ENCODE data around the gene MCF2L.

Gene MCF2L

DNA sequence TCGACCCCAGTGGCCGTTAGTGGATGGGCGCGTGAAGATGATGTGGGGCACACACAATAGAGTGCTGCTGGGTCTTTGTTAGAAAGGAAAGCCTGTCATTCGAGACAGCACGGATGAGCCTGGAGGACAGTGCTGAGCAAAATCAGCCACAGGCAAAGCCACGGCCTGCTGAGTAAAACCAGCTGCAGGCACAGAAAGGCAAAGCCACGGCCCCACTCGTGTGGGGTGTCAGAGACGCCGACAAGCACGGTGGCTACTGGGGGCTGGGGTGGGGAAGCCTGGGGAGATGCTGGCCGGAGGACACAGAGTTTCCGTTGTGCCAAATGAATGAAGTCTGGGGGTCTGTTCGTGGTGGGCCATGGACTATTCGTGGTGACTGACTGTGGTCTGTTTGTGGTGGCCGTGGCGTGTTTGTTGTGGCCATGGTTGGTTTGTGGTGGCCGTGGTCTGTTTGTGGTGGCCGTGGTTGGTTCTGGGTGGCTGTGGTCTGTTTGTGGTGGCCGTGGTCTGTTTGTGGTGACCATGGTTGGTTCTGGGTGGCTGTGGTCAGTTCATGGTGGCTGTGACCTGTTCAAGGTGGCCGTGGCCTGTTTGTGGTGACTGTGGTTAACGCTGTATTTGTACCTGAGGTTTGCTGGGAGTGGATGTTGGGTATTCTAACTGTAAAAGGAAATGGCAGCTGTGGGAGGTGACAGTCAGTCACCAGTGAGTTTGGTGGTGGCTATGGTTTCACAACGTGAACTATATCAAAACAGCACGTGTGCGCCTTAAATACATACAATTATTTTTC lies 36.3 kb downstream of the MCF2L start:
- TF ChIP-seq, protein P1, sequence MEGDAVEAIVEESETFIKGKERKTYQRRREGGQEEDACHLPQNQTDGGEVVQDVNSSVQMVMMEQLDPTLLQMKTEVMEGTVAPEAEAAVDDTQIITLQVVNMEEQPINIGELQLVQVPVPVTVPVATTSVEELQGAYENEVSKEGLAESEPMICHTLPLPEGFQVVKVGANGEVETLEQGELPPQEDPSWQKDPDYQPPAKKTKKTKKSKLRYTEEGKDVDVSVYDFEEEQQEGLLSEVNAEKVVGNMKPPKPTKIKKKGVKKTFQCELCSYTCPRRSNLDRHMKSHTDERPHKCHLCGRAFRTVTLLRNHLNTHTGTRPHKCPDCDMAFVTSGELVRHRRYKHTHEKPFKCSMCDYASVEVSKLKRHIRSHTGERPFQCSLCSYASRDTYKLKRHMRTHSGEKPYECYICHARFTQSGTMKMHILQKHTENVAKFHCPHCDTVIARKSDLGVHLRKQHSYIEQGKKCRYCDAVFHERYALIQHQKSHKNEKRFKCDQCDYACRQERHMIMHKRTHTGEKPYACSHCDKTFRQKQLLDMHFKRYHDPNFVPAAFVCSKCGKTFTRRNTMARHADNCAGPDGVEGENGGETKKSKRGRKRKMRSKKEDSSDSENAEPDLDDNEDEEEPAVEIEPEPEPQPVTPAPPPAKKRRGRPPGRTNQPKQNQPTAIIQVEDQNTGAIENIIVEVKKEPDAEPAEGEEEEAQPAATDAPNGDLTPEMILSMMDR (IDR thresholded peaks at IDR 0.05), result no peak

DNA sequence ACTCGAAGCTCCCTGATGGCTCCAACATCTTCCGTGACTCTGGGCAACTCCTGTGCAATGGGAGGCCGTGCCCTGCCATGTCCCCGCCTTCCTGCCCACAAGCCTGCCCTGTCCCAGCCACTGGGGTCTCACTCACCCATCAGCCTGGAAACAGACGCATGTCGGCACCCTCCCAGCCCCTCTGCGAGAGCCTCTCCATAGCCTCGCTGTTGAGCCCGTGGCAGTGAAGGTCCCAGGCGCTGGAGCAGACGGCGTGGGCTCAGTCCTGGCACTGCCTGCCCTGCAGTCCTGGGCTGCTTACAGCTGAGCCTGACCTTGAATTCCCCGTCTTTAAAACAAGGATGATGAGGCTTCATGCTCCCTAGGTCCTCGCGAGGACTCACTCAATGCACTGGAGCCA lies 37.0 kb downstream of the MCF2L start:
- TF ChIP-seq, protein P1 (IDR thresholded peaks at IDR 0.05), result no peak

DNA sequence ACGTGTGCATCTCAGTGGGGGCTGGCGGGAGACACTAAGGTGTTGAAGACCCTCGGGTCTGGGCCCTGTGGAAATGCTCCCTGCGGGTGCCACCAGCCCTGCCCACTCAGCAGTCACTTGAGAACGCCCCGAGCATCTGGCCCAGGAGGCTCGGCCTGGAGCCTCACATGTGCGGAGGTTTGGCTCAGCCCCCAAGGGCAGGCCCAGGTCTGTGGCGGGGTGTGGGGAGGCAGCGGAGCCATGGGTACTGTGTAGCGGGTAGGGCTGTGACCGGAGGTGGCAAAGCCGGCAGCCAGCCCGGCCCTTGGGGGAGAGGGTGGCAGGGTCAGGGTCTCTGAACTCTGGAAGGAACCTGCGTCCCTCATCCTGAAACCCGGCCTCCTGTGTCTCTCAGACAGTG lies 37.6 kb downstream of the MCF2L start:
- TF ChIP-seq, protein P1 (IDR thresholded peaks at IDR 0.05), result no peak

DNA sequence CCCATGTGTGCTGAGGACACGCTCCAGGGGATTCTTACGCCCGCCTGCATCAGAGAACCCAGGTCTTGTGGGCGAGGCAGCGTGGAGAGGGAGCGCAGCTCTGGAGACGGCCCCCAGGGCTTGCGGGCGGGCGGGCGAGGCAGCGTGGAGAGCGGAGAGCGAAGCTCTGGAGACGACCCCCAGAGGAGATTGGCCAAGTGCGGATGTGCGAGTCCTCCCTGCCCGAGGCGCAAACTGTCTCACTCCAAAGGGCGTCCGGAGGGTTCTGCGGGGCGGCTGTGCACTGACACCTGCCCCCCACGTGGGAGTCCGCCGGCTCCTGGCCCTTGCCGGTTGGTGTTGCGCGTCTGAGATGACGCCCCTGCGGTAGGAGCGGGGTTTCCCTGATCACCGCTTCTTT lies 39.8 kb downstream of the MCF2L start:
- TF ChIP-seq, protein P1 (IDR thresholded peaks at IDR 0.05), result no peak

DNA sequence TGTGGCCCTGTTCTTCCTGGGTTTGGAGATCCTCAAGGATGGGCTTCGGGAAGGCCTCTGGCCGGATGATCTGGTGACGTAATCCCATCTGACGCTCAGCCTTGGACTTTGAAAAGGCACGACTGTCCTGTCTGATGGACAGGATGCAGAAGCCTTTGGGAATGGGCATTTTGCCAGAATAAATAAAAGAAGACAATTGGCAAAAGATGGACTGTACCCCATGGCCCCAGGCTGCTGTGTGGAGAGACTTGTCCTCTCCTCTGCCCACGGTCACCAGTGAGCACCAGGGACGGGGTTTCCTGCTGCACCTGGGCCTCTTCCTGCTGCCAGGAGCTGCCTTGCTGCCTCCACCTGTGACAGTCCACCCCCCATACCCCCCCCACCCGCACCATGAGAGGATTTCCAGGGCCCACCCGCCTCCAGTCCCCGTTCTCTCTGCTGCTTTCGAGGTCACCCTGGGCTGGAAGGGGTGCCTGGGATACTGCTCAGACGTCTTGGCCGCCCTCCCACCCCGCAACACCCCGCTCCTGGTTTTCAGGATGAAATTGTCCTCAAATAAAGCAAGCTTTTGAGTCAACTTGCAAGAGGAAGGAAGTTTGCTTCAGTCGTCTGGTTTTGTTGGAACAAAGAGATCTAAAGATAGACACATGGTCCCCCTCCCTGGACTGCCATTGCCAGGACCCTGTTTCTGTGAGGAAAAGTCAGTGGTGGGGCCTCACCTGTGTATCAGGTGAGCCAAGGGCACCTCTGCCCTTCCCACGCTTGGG lies 40.9 kb downstream of the MCF2L start:
- TF ChIP-seq, protein P1 (IDR thresholded peaks at IDR 0.05), result no peak

DNA sequence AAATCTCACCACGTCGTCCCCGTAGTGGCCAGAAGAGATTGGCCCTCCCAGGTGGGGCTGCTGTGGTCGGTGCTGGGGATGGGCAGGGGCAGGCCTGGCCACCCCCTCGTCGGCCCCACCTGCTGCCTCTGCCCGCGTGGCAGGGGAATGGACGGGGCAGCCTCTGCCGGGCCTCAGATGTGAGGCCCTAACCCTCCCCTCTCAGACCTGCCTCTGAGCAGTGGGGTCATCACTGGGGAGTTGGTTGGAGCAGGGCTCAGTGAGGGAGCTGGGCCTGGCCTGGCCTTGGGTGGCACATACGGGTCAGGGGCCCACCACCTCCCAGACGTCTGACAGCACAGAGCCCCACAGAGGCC lies 41.5 kb downstream of the MCF2L start:
- TF ChIP-seq, protein P1 (IDR thresholded peaks at IDR 0.05), result no peak

DNA sequence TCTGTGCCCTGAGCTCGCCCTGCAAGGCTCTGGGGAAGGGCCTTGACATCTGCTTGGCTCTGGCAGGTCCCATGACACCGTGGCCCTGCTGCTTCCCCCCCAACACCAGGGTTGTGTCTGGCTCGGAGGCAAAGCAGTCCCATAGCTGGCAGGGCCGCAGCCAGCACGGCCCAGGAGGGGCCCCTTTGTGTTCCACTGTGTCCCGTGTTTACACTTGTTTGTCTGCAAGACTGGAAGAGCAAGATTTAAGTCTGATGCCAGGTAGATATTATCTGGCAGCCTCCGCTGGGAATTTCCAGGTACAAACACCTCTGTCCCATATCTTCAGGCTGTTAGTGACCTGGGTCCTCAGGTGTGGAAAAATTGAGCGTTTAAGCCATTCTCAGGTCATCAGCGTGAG lies 44.3 kb downstream of the MCF2L start:
- TF ChIP-seq, protein P1 (IDR thresholded peaks at IDR 0.05), result no peak

Measured in LNCAP (cell line).